Raji (cell line): Measurements from ENCODE around the gene CSNK1A1.

Experiments
- POLR2A ChIP-seq: IDR thresholded peaks from 2 replicates; pipeline ENCODE4 v1.6.1; 2011; ENCODE audit warnings: low read depth, low read length, control low read depth; ENCODE audit not compliant: insufficient read depth

CSNK1A1 gene

GRCh38 chr5:149443210-149443609, 108.0 kb downstream of the CSNK1A1 start:
- TF ChIP-seq POLR2A, result no peak

- no peak for TF ChIP-seq POLR2A
Observed at GRCh38 chr5:149442563-149443182, 108.6 kb downstream of the CSNK1A1 start.
